ENCODE measurements around the gene GRM2. TPM values are rescaled to one million over a fixed set of nuclear protein-coding genes. Genes with fewer than 3 reads are reported as not detected.

The GRM2 gene
- total RNA-seq, 3 donors from 2014 or later, result 0.14 to 0.61 (median 0.22) TPM

DNA sequence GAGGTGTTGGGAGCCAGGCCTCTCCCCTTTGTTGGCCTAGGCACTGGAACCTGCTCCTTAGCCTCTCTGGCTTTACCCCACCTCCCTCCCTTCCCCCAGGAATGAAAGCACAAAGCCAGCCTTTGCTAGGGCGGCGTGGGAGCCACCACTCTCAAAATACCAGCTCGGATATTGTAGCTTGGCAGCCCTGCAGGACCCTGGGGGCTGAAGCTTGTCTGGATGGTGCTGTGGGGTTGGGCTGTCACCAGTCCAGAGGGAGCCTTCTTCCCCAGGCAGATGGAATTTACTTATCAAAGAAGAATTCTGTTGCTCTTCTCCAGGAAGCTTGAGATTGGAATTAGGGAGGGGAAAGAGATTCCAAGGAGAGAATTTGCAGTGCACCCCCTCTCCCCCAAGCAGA, 14.9 kb upstream of the GRM2 start:
- no peaks in the 10 kb centered on the region for H3K36me3 ChIP-seq (ENCODE audit: low read depth)
- DNase-seq, result no peak
- H3K4me3 ChIP-seq, result no peak overlapping the region

DNA sequence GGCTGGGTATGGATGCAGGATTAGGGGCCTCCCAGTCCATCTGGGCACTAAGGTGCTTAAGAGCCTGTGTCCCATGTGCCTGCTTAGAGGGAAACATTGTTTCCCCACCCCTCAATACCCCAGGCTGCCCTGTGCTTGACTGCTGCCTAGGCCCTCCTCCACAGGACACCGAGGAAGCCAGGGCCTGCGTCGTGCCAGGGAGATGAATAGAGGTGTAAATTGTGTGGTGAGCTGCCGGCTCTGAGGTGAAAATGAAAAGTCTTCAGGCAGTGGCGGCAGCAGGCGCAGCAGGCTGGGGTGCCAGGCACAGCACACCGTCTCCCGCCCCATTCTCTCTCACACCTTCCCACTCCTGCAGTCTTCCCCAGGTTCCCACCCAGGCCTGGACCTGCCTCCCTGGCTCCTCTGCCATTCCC, 13.9 kb upstream of the GRM2 start:
- no peak for DNase-seq
- Histone ChIP-seq H3K4me3 (no peak overlapping the region), H3K36me3 (ENCODE audit: low read depth) (no peaks in the 10 kb centered on the region), H3K4me1 (ENCODE audit: low read depth) (no peaks in the 10 kb centered on the region), H3K9me3 (no peaks in the 10 kb centered on the region)
- intact Hi-C loops (cut with DNase I, micrococcal nuclease), result no loop called here
- TF ChIP-seq, protein P1, sequence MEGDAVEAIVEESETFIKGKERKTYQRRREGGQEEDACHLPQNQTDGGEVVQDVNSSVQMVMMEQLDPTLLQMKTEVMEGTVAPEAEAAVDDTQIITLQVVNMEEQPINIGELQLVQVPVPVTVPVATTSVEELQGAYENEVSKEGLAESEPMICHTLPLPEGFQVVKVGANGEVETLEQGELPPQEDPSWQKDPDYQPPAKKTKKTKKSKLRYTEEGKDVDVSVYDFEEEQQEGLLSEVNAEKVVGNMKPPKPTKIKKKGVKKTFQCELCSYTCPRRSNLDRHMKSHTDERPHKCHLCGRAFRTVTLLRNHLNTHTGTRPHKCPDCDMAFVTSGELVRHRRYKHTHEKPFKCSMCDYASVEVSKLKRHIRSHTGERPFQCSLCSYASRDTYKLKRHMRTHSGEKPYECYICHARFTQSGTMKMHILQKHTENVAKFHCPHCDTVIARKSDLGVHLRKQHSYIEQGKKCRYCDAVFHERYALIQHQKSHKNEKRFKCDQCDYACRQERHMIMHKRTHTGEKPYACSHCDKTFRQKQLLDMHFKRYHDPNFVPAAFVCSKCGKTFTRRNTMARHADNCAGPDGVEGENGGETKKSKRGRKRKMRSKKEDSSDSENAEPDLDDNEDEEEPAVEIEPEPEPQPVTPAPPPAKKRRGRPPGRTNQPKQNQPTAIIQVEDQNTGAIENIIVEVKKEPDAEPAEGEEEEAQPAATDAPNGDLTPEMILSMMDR (IDR thresholded peaks at IDR 0.05), result no peak
- ATAC-seq, result no peak

More for the DNA sequence above, 14.9 kb upstream of the GRM2 start:
- intact Hi-C loops (cut with DNase I, micrococcal nuclease), result no loop called here
- no peaks in the 10 kb centered on the region for H3K4me1 ChIP-seq (ENCODE audit: low read depth)
- H3K9me3 ChIP-seq, result no peaks in the 10 kb centered on the region
- TF ChIP-seq, protein P1 (IDR thresholded peaks at IDR 0.05), result no peak
- ATAC-seq, result no peak

DNA sequence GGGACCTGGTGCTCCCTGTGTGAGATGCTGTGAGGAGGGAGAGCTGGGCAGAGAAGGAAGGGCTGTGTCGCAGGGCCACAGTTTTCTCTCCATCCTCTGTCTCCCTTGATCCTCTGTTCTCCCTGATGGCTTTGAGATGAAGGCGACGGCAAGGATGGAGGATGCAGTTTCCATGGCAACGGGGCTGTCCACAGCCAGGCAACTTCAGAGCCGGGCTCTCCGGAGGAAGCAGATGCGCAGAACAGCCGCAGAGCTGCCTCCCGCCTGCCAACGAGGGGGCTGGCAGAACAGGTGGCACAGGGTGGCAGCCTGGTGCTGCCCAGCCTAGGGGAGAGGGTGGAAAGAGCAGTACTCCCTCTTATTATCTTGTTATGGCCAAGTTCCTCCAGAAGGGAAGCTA, 9.9 kb upstream of the GRM2 start:
- intact Hi-C loops (cut with DNase I, micrococcal nuclease), result no loop called here
- TF ChIP-seq, protein P1 (IDR thresholded peaks at IDR 0.05), result no peak
- Histone ChIP-seq H3K9me3 (no peaks in the 10 kb centered on the region), H3K4me3 (no peak overlapping the region), H3K36me3 (ENCODE audit: low read depth) (peaks cover 6% of the 10 kb centered on the region), H3K4me1 (ENCODE audit: low read depth) (no peaks in the 10 kb centered on the region)
- DNase-seq, result no peak
- no peak for ATAC-seq

- TF ChIP-seq, protein P1 (IDR thresholded peaks at IDR 0.05), result no peak
- H3K4me3 ChIP-seq, result no peak overlapping the region
- ATAC-seq, result no peak
- H3K4me1 ChIP-seq (ENCODE audit: low read depth), result no peaks in the 10 kb centered on the region
- no peak for DNase-seq
- H3K36me3 ChIP-seq (ENCODE audit: low read depth), result peaks cover 6% of the 10 kb centered on the region
- no peaks in the 10 kb centered on the region for H3K9me3 ChIP-seq
- intact Hi-C loops (cut with DNase I, micrococcal nuclease), result no loop called here
Observed at GRCh38 chr3:51698209-51698608, 8.7 kb upstream of the GRM2 start.

DNA sequence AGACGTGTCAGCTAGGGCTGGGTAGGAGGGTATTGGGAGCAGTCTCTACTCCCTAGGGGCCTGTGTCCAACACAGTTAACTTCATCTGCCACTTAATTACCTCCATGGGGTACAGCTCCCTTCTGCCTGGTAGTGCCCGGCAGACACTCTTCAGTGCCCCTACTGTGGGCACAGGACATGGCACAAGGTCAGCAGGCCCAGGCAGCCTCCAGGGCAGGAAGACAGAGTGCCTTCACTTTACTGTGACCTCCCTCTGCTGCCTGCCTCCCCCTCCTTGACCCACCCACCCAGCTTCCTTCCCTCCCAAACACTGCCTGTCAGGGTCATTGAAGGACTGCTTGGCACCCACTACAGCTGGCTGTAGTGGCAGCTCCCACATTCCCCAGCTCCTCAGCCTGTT, 6.5 kb upstream of the GRM2 start:
- Histone ChIP-seq H3K4me3 (no peak overlapping the region), H3K9me3 (no peaks in the 10 kb centered on the region), H3K36me3 (ENCODE audit: low read depth) (peaks cover 6% of the 10 kb centered on the region), H3K4me1 (ENCODE audit: low read depth) (no peaks in the 10 kb centered on the region)
- TF ChIP-seq, protein P1 (IDR thresholded peaks at IDR 0.05), result no peak
- no peak for DNase-seq
- no peak for ATAC-seq
- intact Hi-C loops (cut with DNase I, micrococcal nuclease), result no loop called here

- ATAC-seq (no peak), DNase-seq (peak in 1 of 3 donors; percentile 11)
- TF ChIP-seq, protein P1 (IDR thresholded peaks at IDR 0.05), result no peak
- peaks cover 6% of the 10 kb centered on the region for H3K36me3 ChIP-seq (ENCODE audit: low read depth)
- H3K4me3 ChIP-seq, result no peak overlapping the region
- H3K9me3 ChIP-seq, result no peaks in the 10 kb centered on the region
- no peaks in the 10 kb centered on the region for H3K4me1 ChIP-seq (ENCODE audit: low read depth)
- intact Hi-C loops (cut with DNase I, micrococcal nuclease), result no loop called here
Observed at GRCh38 chr3:51702156-51702555, 4.7 kb upstream of the GRM2 start.
